HepG2 (cell line): ENCODE results near the gene UBE2R2. TPM values are rescaled to one million over a fixed set of nuclear protein-coding genes. Genes with fewer than 3 reads are reported as not detected.

Experiments
- ATF7-NPFF ChIP-seq: sonication (generic); formaldehyde crosslinking; IDR thresholded peaks from 2 replicates; pipeline ENCODE4 v1.8.1; 2023; ENCODE audit warnings: mild to moderate bottlenecking, low read depth, missing genetic modification reagents, moderate library complexity
- SKI ChIP-seq: fragments of 450-650 bp; IDR thresholded peaks from one replicate; pipeline ENCODE4 v1.6.1; 2018; ENCODE audit warnings: mild to moderate bottlenecking; ENCODE audit not compliant: partially characterized antibody
- SP2 ChIP-seq: sonication (generic); formaldehyde crosslinking; IDR thresholded peaks from 2 replicates; pipeline ENCODE4 v1.5.1; 2020; ENCODE audit warnings: mild to moderate bottlenecking, missing genetic modification reagents
- XRCC5 ChIP-seq: fragments of 200-400 bp; formaldehyde crosslinking; optimal IDR thresholded peaks from 2 replicates; pipeline ENCODE3; 2017; ENCODE audit warnings: mild to moderate bottlenecking, low read length
- ZFP1 ChIP-seq: IDR thresholded peaks from 2 replicates; pipeline ENCODE4 v1.6.1; 2016
- ZNF430 ChIP-seq: sonication (generic); formaldehyde crosslinking; IDR thresholded peaks from 2 replicates; pipeline ENCODE4 v1.9.0; 2021; ENCODE audit warnings: mild to moderate bottlenecking, missing genetic modification reagents
- polyA plus RNA-seq, 8 experiments: library from polyadenylated mRNA; depleted of rRNA in 3 of 8; stranded (reverse) in 7 of 8; unstranded in 1 of 8; fragments of >200 nt; fragmentation: Illumina TruSeq in 4 of 8; extraction: Trizol in 4 of 8; gene quantifications; 2 replicates each; pipeline versions ENCODE4 v1.2.1 to v1.2.3, GENCODE V29; 2011 to 2016; ENCODE audit warnings: low read depth in 4 of 8, missing spikeins in 1 of 8, mixed read lengths in 1 of 8; ENCODE audit not compliant: insufficient read depth in 1 of 8
- total RNA-seq, 5 experiments: library from RNA; depleted of rRNA; stranded (reverse); fragments of >200 nt; fragmentation: Illumina TruSeq; extraction: Trizol; gene quantifications; 2 replicates each; pipeline ENCODE4 v1.2.3, GENCODE V29; 2016; ENCODE audit warnings: low read depth in 1 of 5
- TF ChIP-seq, protein P1 (sequence below): sonication (generic); formaldehyde crosslinking; IDR thresholded peaks from 2 replicates; pipeline ENCODE4 v1.5.0; 2020; ENCODE audit warnings: mild to moderate bottlenecking, missing genetic modification reagents, borderline replicate concordance
- TF ChIP-seq, protein P2 (sequence below): sonication (generic); formaldehyde crosslinking; IDR thresholded peaks from 2 replicates; pipeline ENCODE4 v1.5.0; 2020; ENCODE audit warnings: mild to moderate bottlenecking, missing genetic modification reagents
- TF ChIP-seq, protein P3 (sequence below): sonication (generic); formaldehyde crosslinking; IDR thresholded peaks from 2 replicates; pipeline ENCODE4 v1.4.0; 2020; ENCODE audit warnings: mild to moderate bottlenecking, missing genetic modification reagents
- TF ChIP-seq, protein P4 (sequence below): sonication (generic); formaldehyde crosslinking; IDR thresholded peaks from 2 replicates; pipeline ENCODE4 v1.8.0; 2022; ENCODE audit warnings: mild to moderate bottlenecking, missing genetic modification reagents; ENCODE audit not compliant: insufficient replicate concordance
- TF ChIP-seq, protein P5 (sequence below): IDR thresholded peaks from 2 replicates; pipeline ENCODE4 v1.6.1; 2016; ENCODE audit warnings: low read depth, control low read depth
- TF ChIP-seq, protein P6 (sequence below): sonication (generic); formaldehyde crosslinking; IDR thresholded peaks from 2 replicates; pipeline ENCODE4 v1.4.0; 2020; ENCODE audit warnings: missing genetic modification reagents

UBE2R2 gene
- total and polyA plus RNA-seq, 2 of the 13 experiments (the other 11 are each of a cell fraction or from before 2014, with no cell fraction given) = 14.8 to 20.9 TPM

DNA sequence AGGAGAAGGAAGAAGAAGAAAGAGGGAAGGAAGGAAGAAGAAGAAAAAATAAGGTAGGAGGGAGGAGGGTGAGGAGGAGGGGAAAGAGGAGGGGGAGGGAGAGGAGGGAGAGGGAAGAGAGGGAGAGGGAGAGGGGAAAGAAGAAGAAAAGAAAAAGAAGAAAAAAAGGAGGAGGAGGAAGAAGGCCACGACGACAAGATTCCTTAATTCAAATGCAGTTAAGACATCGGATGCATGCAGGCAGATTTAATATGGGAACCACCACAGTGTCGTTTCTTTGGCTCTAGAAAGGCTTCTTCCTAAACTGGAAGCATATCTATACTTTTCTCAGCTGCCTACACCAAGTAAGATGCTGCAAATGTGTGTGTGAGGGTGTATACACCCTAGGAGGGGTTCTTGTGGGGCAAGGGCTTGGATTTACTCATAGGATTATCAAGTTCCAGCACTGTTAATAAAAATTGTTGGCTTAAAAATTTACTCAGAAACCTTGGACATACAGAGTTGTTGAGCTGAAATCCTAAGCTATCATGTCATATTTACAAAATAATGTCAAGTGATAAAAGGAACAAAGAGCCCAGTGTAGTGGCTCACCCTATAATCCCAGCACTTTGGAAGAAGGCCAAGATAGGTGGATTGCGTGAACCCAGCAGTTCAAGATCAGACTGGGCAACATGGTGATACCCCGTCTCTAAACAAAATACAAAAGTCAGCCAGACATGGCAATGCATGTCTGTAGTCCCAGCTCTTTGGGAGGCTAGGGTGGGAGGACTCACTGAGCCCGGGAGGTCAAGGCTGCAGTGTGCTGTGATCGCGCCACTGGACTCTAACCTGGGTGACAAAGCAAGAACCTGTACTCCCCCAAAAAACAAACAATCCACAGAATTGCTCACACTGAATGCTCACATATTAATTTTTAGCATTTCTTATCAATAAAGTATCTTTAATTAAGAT is 123.2 kb downstream of the UBE2R2 start (continued):
- TF ChIP-seq, protein P1, sequence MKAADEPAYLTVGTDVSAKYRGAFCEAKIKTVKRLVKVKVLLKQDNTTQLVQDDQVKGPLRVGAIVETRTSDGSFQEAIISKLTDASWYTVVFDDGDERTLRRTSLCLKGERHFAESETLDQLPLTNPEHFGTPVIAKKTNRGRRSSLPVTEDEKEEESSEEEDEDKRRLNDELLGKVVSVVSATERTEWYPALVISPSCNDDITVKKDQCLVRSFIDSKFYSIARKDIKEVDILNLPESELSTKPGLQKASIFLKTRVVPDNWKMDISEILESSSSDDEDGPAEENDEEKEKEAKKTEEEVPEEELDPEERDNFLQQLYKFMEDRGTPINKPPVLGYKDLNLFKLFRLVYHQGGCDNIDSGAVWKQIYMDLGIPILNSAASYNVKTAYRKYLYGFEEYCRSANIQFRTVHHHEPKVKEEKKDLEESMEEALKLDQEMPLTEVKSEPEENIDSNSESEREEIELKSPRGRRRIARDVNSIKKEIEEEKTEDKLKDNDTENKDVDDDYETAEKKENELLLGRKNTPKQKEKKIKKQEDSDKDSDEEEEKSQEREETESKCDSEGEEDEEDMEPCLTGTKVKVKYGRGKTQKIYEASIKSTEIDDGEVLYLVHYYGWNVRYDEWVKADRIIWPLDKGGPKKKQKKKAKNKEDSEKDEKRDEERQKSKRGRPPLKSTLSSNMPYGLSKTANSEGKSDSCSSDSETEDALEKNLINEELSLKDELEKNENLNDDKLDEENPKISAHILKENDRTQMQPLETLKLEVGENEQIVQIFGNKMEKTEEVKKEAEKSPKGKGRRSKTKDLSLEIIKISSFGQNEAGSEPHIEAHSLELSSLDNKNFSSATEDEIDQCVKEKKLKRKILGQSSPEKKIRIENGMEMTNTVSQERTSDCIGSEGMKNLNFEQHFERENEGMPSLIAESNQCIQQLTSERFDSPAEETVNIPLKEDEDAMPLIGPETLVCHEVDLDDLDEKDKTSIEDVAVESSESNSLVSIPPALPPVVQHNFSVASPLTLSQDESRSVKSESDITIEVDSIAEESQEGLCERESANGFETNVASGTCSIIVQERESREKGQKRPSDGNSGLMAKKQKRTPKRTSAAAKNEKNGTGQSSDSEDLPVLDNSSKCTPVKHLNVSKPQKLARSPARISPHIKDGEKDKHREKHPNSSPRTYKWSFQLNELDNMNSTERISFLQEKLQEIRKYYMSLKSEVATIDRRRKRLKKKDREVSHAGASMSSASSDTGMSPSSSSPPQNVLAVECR (CRISPR knock-in tag) = peak; percentile 57; the same call in 1 of the 2 replicates
- TF ChIP-seq SP2 = no peak
- TF ChIP-seq, protein P2, sequence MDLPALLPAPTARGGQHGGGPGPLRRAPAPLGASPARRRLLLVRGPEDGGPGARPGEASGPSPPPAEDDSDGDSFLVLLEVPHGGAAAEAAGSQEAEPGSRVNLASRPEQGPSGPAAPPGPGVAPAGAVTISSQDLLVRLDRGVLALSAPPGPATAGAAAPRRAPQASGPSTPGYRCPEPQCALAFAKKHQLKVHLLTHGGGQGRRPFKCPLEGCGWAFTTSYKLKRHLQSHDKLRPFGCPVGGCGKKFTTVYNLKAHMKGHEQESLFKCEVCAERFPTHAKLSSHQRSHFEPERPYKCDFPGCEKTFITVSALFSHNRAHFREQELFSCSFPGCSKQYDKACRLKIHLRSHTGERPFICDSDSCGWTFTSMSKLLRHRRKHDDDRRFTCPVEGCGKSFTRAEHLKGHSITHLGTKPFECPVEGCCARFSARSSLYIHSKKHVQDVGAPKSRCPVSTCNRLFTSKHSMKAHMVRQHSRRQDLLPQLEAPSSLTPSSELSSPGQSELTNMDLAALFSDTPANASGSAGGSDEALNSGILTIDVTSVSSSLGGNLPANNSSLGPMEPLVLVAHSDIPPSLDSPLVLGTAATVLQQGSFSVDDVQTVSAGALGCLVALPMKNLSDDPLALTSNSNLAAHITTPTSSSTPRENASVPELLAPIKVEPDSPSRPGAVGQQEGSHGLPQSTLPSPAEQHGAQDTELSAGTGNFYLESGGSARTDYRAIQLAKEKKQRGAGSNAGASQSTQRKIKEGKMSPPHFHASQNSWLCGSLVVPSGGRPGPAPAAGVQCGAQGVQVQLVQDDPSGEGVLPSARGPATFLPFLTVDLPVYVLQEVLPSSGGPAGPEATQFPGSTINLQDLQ = no peak
- TF ChIP-seq, protein P3, sequence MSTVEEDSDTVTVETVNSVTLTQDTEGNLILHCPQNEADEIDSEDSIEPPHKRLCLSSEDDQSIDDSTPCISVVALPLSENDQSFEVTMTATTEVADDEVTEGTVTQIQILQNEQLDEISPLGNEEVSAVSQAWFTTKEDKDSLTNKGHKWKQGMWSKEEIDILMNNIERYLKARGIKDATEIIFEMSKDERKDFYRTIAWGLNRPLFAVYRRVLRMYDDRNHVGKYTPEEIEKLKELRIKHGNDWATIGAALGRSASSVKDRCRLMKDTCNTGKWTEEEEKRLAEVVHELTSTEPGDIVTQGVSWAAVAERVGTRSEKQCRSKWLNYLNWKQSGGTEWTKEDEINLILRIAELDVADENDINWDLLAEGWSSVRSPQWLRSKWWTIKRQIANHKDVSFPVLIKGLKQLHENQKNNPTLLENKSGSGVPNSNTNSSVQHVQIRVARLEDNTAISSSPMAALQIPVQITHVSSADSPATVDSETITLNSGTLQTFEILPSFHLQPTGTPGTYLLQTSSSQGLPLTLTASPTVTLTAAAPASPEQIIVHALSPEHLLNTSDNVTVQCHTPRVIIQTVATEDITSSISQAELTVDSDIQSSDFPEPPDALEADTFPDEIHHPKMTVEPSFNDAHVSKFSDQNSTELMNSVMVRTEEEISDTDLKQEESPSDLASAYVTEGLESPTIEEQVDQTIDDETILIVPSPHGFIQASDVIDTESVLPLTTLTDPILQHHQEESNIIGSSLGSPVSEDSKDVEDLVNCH = no peak
- peak; percentile 98 for TF ChIP-seq SKI
- TF ChIP-seq, protein P4, sequence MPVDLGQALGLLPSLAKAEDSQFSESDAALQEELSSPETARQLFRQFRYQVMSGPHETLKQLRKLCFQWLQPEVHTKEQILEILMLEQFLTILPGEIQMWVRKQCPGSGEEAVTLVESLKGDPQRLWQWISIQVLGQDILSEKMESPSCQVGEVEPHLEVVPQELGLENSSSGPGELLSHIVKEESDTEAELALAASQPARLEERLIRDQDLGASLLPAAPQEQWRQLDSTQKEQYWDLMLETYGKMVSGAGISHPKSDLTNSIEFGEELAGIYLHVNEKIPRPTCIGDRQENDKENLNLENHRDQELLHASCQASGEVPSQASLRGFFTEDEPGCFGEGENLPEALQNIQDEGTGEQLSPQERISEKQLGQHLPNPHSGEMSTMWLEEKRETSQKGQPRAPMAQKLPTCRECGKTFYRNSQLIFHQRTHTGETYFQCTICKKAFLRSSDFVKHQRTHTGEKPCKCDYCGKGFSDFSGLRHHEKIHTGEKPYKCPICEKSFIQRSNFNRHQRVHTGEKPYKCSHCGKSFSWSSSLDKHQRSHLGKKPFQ = peak; percentile 79
- TF ChIP-seq ATF7-NPFF (CRISPR knock-in tag) = no peak
- TF ChIP-seq, protein P5, sequence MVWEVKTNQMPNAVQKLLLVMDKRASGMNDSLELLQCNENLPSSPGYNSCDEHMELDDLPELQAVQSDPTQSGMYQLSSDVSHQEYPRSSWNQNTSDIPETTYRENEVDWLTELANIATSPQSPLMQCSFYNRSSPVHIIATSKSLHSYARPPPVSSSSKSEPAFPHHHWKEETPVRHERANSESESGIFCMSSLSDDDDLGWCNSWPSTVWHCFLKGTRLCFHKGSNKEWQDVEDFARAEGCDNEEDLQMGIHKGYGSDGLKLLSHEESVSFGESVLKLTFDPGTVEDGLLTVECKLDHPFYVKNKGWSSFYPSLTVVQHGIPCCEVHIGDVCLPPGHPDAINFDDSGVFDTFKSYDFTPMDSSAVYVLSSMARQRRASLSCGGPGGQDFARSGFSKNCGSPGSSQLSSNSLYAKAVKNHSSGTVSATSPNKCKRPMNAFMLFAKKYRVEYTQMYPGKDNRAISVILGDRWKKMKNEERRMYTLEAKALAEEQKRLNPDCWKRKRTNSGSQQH = no peak
- peak; percentile 65; the same call in 1 of the 2 replicates for TF ChIP-seq ZNF430 (CRISPR knock-in tag)
- TF ChIP-seq ZFP1 (CRISPR knock-in tag) = peak; percentile 50; the same call in 1 of the 2 replicates
- peak; percentile 37 for TF ChIP-seq XRCC5
- TF ChIP-seq, protein P6, sequence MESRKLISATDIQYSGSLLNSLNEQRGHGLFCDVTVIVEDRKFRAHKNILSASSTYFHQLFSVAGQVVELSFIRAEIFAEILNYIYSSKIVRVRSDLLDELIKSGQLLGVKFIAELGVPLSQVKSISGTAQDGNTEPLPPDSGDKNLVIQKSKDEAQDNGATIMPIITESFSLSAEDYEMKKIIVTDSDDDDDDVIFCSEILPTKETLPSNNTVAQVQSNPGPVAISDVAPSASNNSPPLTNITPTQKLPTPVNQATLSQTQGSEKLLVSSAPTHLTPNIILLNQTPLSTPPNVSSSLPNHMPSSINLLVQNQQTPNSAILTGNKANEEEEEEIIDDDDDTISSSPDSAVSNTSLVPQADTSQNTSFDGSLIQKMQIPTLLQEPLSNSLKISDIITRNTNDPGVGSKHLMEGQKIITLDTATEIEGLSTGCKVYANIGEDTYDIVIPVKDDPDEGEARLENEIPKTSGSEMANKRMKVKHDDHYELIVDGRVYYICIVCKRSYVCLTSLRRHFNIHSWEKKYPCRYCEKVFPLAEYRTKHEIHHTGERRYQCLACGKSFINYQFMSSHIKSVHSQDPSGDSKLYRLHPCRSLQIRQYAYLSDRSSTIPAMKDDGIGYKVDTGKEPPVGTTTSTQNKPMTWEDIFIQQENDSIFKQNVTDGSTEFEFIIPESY (CRISPR knock-in tag) = peak; percentile 77
